RWPE1 (cell line): ENCODE results near the gene PHACTR3.
A peak's percentile ranks its signal among the peaks of the same experiment; 100 is the strongest.

Experiments
- CTCF ChIA-PET: fragments of 350-600 bp; sonication (Branson Sonifier 250); formaldehyde crosslinking; extraction: SDS; loops from one replicate; lab custom pipeline; 2021; lab: Yijun Ruan, JAX
- POLR2A ChIA-PET: fragments of 400-600 bp; formaldehyde crosslinking; extraction: SDS; loops from one replicate; lab custom pipeline; 2020; ENCODE audit warnings: antibody characterized with exemption; ENCODE audit not compliant: low non-redundant PET; lab: Yijun Ruan, JAX
- DNase-seq: peaks from one replicate; pipeline ENCODE4 v3.0.0; 2012; ENCODE audit warnings: low spot score
- H3K27ac ChIP-seq: fragments of 450-650 bp; 2 replicates; pipeline ENCODE4 v1.5.1; 2017
- TF ChIP-seq, protein P1 (sequence below): fragments of 450-650 bp; conservative IDR thresholded peaks from 2 replicates; pipeline ENCODE4 v1.5.1; 2017; ENCODE audit warnings: low read depth, mild to moderate bottlenecking

Gene PHACTR3

DNA sequence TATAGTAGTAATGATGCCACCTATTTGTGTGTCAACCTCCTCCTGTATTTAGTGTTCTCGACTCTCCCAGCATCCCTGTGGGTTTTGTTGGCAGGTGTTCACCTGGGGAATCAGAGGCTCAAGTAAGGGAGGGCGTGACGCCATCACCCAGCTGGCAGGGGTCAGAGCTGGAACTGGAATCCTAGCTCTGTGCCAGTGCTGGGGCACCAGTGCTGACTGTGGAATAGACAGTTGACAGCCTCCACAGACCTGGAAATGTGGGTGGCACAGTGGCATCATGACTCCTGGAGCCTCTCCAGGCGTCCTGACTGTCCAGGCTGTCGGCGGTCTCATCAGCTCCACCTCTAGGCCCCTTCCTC, 226.3 kb downstream of the PHACTR3 start:
- TF ChIP-seq, protein P1, sequence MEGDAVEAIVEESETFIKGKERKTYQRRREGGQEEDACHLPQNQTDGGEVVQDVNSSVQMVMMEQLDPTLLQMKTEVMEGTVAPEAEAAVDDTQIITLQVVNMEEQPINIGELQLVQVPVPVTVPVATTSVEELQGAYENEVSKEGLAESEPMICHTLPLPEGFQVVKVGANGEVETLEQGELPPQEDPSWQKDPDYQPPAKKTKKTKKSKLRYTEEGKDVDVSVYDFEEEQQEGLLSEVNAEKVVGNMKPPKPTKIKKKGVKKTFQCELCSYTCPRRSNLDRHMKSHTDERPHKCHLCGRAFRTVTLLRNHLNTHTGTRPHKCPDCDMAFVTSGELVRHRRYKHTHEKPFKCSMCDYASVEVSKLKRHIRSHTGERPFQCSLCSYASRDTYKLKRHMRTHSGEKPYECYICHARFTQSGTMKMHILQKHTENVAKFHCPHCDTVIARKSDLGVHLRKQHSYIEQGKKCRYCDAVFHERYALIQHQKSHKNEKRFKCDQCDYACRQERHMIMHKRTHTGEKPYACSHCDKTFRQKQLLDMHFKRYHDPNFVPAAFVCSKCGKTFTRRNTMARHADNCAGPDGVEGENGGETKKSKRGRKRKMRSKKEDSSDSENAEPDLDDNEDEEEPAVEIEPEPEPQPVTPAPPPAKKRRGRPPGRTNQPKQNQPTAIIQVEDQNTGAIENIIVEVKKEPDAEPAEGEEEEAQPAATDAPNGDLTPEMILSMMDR: no peak
- ChIA-PET POLR2A (no interaction called here), CTCF (interaction anchor here (0.5 to 2.1 kb wide), 3 partner anchors 8 to 1182 kb away, joined by 3 to 8 read pairs (median 4); no protein-coding TSS in a partner anchor)
- DNase-seq: no peak
- peak overlapping the region; percentile 93 for H3K27ac ChIP-seq

DNA sequence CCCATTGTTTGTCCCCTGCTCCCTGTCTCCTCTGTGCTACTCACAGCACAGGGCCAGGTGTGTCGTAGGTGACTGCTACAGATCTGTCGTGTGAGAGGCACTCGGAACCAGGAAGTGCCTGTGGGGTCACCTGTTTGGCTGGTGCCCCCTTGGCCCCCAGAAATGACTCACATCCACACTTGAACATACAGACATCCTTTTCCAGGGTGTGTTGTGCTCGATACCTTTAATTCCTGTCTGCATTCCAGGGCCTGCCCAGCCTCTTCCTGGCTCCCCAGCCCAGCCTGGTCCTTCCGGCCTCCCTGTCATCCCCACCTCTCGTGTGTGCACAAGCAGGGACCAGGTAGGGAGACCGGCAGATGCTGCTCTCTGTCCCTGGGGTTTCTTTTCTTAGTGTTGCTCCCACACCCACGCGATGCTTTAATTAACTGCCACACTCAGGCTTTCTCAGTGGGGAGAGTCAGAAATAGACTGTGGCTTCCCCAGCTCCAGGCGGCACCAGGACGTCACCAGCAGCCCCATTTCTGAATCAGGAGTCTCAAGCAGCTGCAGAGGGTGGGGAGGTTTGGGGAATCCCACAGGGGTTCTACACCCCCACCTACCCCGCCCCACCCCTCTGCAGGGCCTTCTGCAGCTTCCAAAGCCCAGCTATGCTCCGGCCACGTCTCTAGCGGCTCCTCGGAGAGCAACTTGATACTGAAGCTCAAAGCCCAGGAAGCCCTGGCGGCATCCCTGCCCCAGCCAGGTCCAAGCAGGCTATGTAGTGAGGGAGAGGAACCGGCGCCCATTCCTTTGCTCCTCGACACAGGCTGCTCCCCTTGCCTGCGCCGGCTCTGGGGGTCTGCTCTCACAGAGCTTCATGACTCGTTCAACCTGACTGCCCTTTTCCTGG, 226.9 kb downstream of the PHACTR3 start:
- peak overlapping the region; percentile 93 for H3K27ac ChIP-seq
- peak; percentile 87 for DNase-seq
- ChIA-PET POLR2A (no interaction called here), CTCF (interaction anchor here (0.5 to 2.1 kb wide), 5 partner anchors 8 to 1182 kb away, joined by 3 to 8 read pairs (median 3); no protein-coding TSS in a partner anchor)
- TF ChIP-seq, protein P1: no peak

DNA sequence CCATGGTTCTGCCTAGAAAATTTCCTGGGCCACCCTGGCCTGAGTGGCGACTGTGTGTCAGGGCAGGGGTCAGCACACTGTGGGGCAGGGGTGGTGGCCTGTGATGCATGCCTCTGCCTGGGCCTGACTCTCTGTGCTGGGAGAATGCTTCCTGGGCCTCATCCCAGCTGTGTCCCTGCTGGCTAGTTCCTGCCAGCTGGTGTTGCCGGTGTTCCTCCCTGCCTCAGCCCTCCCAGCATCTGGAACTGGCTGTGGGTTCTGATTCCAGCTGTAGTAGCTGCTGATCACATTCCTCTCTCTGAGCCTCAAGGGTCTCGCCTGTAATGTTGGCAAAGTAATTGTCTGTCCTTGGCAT, 227.6 kb downstream of the PHACTR3 start:
- POLR2A ChIA-PET: no interaction called here
- TF ChIP-seq, protein P1: no peak
- CTCF ChIA-PET: interaction anchor here (0.6 to 2.1 kb wide), 4 partner anchors 18 to 48 kb away, joined by 3 to 8 read pairs (median 3); no protein-coding TSS in a partner anchor
- H3K27ac ChIP-seq: peak overlapping the region; percentile 93
- DNase-seq: no peak

DNA sequence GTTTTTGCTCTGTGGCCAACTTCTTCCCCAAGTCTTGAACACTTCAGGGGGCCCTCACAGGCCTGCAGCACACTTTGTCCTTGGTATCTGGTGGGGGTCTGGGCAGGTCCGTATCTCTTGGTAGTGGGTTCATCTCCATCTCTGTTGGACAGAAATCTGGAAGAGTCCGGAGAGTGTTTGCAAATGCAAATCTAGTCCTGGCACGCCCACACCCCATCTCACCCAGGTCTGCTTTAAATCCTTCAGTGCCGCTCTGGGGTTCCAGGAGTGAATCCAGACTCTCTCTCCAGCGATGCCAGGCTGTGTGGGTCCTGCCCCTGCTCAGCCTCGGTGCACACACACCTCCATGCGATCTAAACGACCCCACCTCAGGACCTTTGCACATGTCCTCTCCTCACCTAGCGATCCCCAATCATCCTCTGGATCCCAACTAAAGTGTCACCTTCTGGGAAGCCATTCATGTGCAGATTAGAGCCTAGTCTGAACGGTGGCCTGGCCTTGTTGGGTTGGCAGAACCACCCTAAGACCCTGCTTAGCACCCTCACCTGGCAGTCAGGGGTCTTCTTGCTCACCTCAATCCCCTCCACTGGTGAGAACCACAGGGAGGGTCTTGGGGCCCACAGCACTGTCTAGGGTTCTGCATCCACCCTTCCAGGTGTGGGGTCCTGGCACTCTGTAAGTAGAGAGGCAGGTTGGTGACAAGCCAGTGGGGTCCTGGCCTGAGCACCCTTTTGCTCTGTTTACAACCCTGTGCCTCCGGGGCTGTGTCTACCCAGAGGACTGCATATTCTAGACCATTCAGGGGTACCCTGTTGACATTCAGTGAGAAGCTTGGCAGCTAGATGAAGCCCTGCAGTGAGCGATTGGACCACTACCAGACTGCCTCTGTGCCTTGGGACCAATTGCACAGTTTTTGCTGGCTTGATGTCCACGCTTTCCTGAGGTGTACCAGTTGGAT, 228.3 kb downstream of the PHACTR3 start:
- ChIA-PET POLR2A (no interaction called here), CTCF (interaction anchor here (0.6 to 2.5 kb wide), 4 partner anchors 18 to 49 kb away, joined by 3 to 10 read pairs (median 3); no protein-coding TSS in a partner anchor)
- peak overlapping the region; percentile 93 for H3K27ac ChIP-seq
- TF ChIP-seq, protein P1: no peak
- no peak for DNase-seq

DNA sequence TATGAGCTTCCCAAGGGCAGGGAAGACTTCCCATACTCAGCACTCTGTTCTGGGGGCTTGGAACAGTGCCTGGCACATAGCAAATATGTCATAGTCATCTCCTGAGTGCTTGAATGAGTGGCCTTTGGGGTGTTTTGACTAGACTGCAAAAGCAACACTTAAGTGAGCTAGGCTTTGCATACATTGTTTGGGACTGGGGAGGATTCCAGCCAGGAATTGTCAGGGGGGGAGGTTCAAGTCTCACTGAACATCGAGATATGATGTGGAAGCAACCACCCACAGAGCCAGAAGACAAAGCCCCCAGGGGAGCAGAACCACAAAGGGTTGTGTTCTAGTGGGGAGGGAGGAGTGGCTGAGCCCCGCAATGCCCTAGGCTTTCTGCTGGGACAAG, 230.7 kb downstream of the PHACTR3 start:
- no peak for DNase-seq
- CTCF ChIA-PET: interaction anchor here (0.7 to 2.5 kb wide), 2 partner anchors 52 to 264 kb away, joined by 3 to 10 read pairs; no protein-coding TSS in a partner anchor
- TF ChIP-seq, protein P1: no peak
- peak overlapping the region; percentile 90 for H3K27ac ChIP-seq
- POLR2A ChIA-PET: no interaction called here
